K562 (cell line): ENCODE measurements around the gene TRANK1. TPM values are rescaled to one million over a fixed set of nuclear protein-coding genes. Genes with fewer than 3 reads are reported as not detected.

ENCODE experiments used
- CTCFL ChIP-seq: IDR thresholded peaks from 2 replicates; pipeline ENCODE4 v1.6.1; 2011; ENCODE audit warnings: borderline replicate concordance, low read depth, mild to moderate bottlenecking, moderate library complexity, low read length; ENCODE audit not compliant: insufficient read depth, poor library complexity, severe bottlenecking
- GTF2F1 ChIP-seq: IDR thresholded peaks from 2 replicates; pipeline ENCODE4 v1.6.1; 2011; ENCODE audit warnings: low read depth, low read length, improper control_type of control experiment
- HDAC2 ChIP-seq: fragments of 450-650 bp; IDR thresholded peaks from 2 replicates; pipeline ENCODE4 v1.6.1; 2016; ENCODE audit warnings: mild to moderate bottlenecking
- MXD1 ChIP-seq: fragments of 250-450 bp; sonication (Bioruptor Pico); IDR thresholded peaks from 2 replicates; pipeline ENCODE4 v1.8.0; 2021; ENCODE audit warnings: borderline replicate concordance, mild to moderate bottlenecking, moderate library complexity; ENCODE audit not compliant: poor library complexity, severe bottlenecking
- NFIC ChIP-seq: fragments of 450-650 bp; IDR thresholded peaks from 2 replicates; pipeline ENCODE4 v1.6.1; 2017; ENCODE audit warnings: mild to moderate bottlenecking, inconsistent platforms
- NFYB ChIP-seq: IDR thresholded peaks from 2 replicates; pipeline ENCODE4 v1.6.1; 2011; ENCODE audit warnings: mild to moderate bottlenecking, moderate library complexity; ENCODE audit not compliant: insufficient read length; ENCODE audit errors: extremely low read depth
- NKRF ChIP-seq: fragments of 450-650 bp; IDR thresholded peaks from 2 replicates; pipeline ENCODE4 v1.6.1; 2016; ENCODE audit warnings: borderline replicate concordance
- PBX2 ChIP-seq, 2 experiments: IDR thresholded peaks in 1 of 2; conservative IDR thresholded peaks in 1 of 2; 2 replicates each; pipeline ENCODE4 v1.6.1; 2016; ENCODE audit warnings: low read depth in 2 of 2, mild to moderate bottlenecking in 1 of 2, missing compliant biosample characterization in 1 of 2, missing genetic modification characterization in 1 of 2, moderate library complexity in 1 of 2
- ZBTB2 ChIP-seq: fragments of 450-650 bp; IDR thresholded peaks from 2 replicates; pipeline ENCODE4 v1.6.1; 2016; ENCODE audit warnings: antibody characterized with exemption
- ZNF140 ChIP-seq: fragments of 250-450 bp; sonication (Bioruptor Pico); IDR thresholded peaks from 2 replicates; pipeline ENCODE4 v1.8.0; 2021; ENCODE audit warnings: moderate library complexity, mild to moderate bottlenecking, inconsistent platforms
- ZNF398 ChIP-seq: fragments of 250-450 bp; sonication (Bioruptor Pico); IDR thresholded peaks from 2 replicates; pipeline ENCODE4 v1.8.0; 2021; ENCODE audit warnings: moderate library complexity, mild to moderate bottlenecking, inconsistent platforms
- ZNF584 ChIP-seq: fragments of 200-800 bp; sonication (Bioruptor generic); IDR thresholded peaks from 2 replicates; pipeline ENCODE4 v1.6.1; 2016; ENCODE audit warnings: low read depth, mild to moderate bottlenecking, missing genetic modification characterization, missing compliant biosample characterization
- ZNF586 ChIP-seq: fragments of 450-650 bp; formaldehyde crosslinking; conservative IDR thresholded peaks from 2 replicates; pipeline ENCODE4 v1.4.0; 2020; ENCODE audit warnings: mild to moderate bottlenecking, moderate library complexity
- polyA plus RNA-seq, 8 experiments: library from polyadenylated mRNA; depleted of rRNA in 4 of 8; stranded (reverse) in 5 of 8; unstranded in 3 of 8; fragments of >200 nt; fragmentation: Nextera tagmentation in 2 of 8; fragmentation: Illumina TruSeq in 1 of 8; extraction: Ambion mirVana in 2 of 8; extraction: Trizol in 1 of 8; gene quantifications; 2 replicates each; pipeline versions ENCODE4 v1.2.1 to v1.2.3, GENCODE V29; 2011 to 2014; ENCODE audit warnings: inconsistent platforms in 1 of 8, missing spikeins in 1 of 8
- total RNA-seq, 7 experiments: library from RNA; depleted of rRNA in 6 of 7; stranded (reverse); fragments of >200 nt in 6 of 7; fragmentation: Illumina TruSeq in 2 of 7; extraction: Trizol in 2 of 7; gene quantifications; 2 replicates each; pipeline versions ENCODE4 v1.2.1 to v1.2.3, GENCODE V29; 2011 to 2021; ENCODE audit warnings: low replicate concordance in 1 of 7

Gene TRANK1
- total and polyA plus RNA-seq, 9 of the 15 experiments (the other 6 are each of a cell fraction or from before 2014, with no cell fraction given), result 0.41 to 5.3 (median 2.1) TPM

- TF ChIP-seq CTCFL (no peak), ZNF398 (CRISPR knock-in tag) (no peak), NFIC (peak; percentile 51), MXD1 (no peak), ZBTB2 (peak; percentile 77), PBX2 (CRISPR knock-in tag; IDR thresholded peaks at IDR 0.05; ENCODE audit: low read depth) (peak; percentile 94), PBX2 (tag; conservative IDR thresholded peaks at IDR 0.05; ENCODE audit: low read depth) (peak; percentile 100), NKRF (peak; percentile 96), ZNF584 (CRISPR knock-in tag) (no peak), ZNF140 (no peak), ZNF586 (no peak), NFYB (peak; percentile 96), HDAC2 (peak; percentile 65), GTF2F1 (no peak)
These were observed 48.8 kb upstream of the TRANK1 start, which contains the start of gene MLH1 (continued) for GRCh38 chr3:36993326-36994283.
